GM23338 (cell line): Measurements from ENCODE around the gene B4GALT5. TPM values are rescaled to one million over a fixed set of nuclear protein-coding genes. Genes with fewer than 3 reads are reported as not detected.
A peak's percentile ranks its signal among the peaks of the same experiment; 100 is the strongest.

Experiments used
- ATAC-seq: fragments of 200-7000 bp; cut with Tn5 transposase; 3 replicates; pipeline ENCODE4 v1.9.1; 2020
- DNase-seq: peaks from one replicate; pipeline ENCODE4 v3.0.0-alpha.2; 2015; ENCODE audit warnings: low spot score
- H2AFZ ChIP-seq: fragments of 200-600 bp; sonication (generic); 2 replicates; pipeline ENCODE4 v1.8.0; 2016; ENCODE audit warnings: antibody characterized with exemption, mild to moderate bottlenecking, moderate library complexity
- H3F3A ChIP-seq: fragments of 200-600 bp; sonication (generic); replicated peaks from 2 replicates; pipeline ENCODE4 v1.8.0; 2017; ENCODE audit warnings: antibody characterized with exemption, mixed run types, low read depth
- H3K27ac ChIP-seq: fragments of 200-600 bp; sonication (generic); 2 replicates; pipeline ENCODE4 v1.6.1; 2016; ENCODE audit warnings: low read depth
- H3K27me3 ChIP-seq: fragments of 200-600 bp; sonication (generic); 2 replicates; pipeline ENCODE4 v1.8.0; 2016; ENCODE audit warnings: mild to moderate bottlenecking, mixed run types, moderate library complexity; ENCODE audit not compliant: insufficient read depth
- H3K36me3 ChIP-seq: fragments of 200-600 bp; sonication (generic); 2 replicates; pipeline ENCODE4 v1.8.0; 2016; ENCODE audit warnings: mild to moderate bottlenecking; ENCODE audit not compliant: insufficient read depth
- H3K4me1 ChIP-seq: fragments of 200-600 bp; sonication (generic); 2 replicates; pipeline ENCODE4 v1.8.0; 2016; ENCODE audit warnings: mild to moderate bottlenecking, moderate library complexity; ENCODE audit not compliant: insufficient read depth
- H3K4me2 ChIP-seq: fragments of 200-600 bp; sonication (generic); 2 replicates; pipeline ENCODE4 v1.7.1; 2017; ENCODE audit warnings: mixed run types
- H3K4me3 ChIP-seq: fragments of 200-600 bp; sonication (generic); 2 replicates; pipeline ENCODE4 v1.6.1; 2016; ENCODE audit warnings: mixed run types
- H3K79me2 ChIP-seq: fragments of 200-600 bp; sonication (generic); replicated peaks from 2 replicates; pipeline ENCODE4 v1.8.0; 2017; ENCODE audit warnings: mild to moderate bottlenecking; ENCODE audit not compliant: insufficient read depth
- H3K9me2 ChIP-seq: fragments of 200-600 bp; sonication (generic); 2 replicates; pipeline ENCODE4 v1.8.0; 2017; ENCODE audit not compliant: insufficient read depth
- H4K20me1 ChIP-seq: fragments of 200-600 bp; sonication (generic); replicated peaks from 2 replicates; pipeline ENCODE4 v1.8.0; 2017; ENCODE audit warnings: mild to moderate bottlenecking; ENCODE audit not compliant: insufficient read depth
- H3K27ac Mint-ChIP-seq: 2 replicates; pipeline ENCODE4 v1.8.0; 2020; ENCODE audit warnings: inconsistent platforms, mild to moderate bottlenecking, moderate library complexity, mixed read lengths
- H3K27me3 Mint-ChIP-seq: 3 replicates; pipeline ENCODE4 v1.8.0; 2022; ENCODE audit warnings: low read depth, mild to moderate bottlenecking, moderate library complexity, mixed read lengths, inconsistent platforms; ENCODE audit not compliant: insufficient read depth, poor library complexity
- H3K36me3 Mint-ChIP-seq: 3 replicates; pipeline ENCODE4 v1.8.0; 2021; ENCODE audit warnings: low read depth, mild to moderate bottlenecking, inconsistent platforms, moderate library complexity, mixed read lengths
- H3K4me1 Mint-ChIP-seq: 3 replicates; pipeline ENCODE4 v1.8.0; 2020; ENCODE audit warnings: mild to moderate bottlenecking, inconsistent platforms, mixed read lengths
- H3K4me3 Mint-ChIP-seq: 3 replicates; pipeline ENCODE4 v1.8.0; 2021; ENCODE audit warnings: moderate library complexity, mild to moderate bottlenecking, inconsistent platforms, mixed read lengths
- H3K9me3 Mint-ChIP-seq: 3 replicates; pipeline ENCODE4 v1.8.0; 2020; ENCODE audit warnings: moderate library complexity, mild to moderate bottlenecking, inconsistent platforms, mixed read lengths
- EZH2 ChIP-seq: fragments of 200-600 bp; sonication (generic); IDR thresholded peaks from one replicate; pipeline ENCODE4 v1.8.0; 2017; ENCODE audit warnings: antibody characterized with exemption, mild to moderate bottlenecking, low read depth; ENCODE audit not compliant: unreplicated experiment
- NANOG ChIP-seq: IDR thresholded peaks from 2 replicates; pipeline ENCODE4 v1.6.1; 2016; ENCODE audit warnings: antibody characterized with exemption, borderline replicate concordance
- REST ChIP-seq: IDR thresholded peaks from one replicate; pipeline ENCODE4 v1.6.1; 2018; ENCODE audit warnings: antibody characterized with exemption; ENCODE audit not compliant: unreplicated experiment
- ZNF331 ChIP-seq: fragments of 250-450 bp; sonication (Bioruptor Pico); IDR thresholded peaks from 2 replicates; pipeline ENCODE4 v1.5.0; 2020; ENCODE audit warnings: low read depth, mild to moderate bottlenecking, moderate library complexity
- polyA plus RNA-seq: library from polyadenylated mRNA; unstranded; fragments of >200 nt; fragmentation: Nextera tagmentation; extraction: Ambion mirVana; gene quantifications from 2 replicates; pipeline ENCODE4 v1.2.1, GENCODE V29; 2016
- total RNA-seq: library from RNA; depleted of rRNA; stranded (reverse); fragments of >200 nt; shearing (Covaris generic); gene quantifications from 2 replicates; pipeline ENCODE4 v1.2.3, GENCODE V29; 2014
- TF ChIP-seq, protein P1 (sequence below): IDR thresholded peaks from 2 replicates; pipeline ENCODE4 v1.6.1; 2016; ENCODE audit warnings: antibody characterized with exemption
- TF ChIP-seq, protein P2 (sequence below): fragments of 250-450 bp; sonication (Bioruptor Pico); IDR thresholded peaks from 2 replicates; pipeline ENCODE4 v1.5.0; 2020; ENCODE audit warnings: mild to moderate bottlenecking, moderate library complexity

The B4GALT5 gene
- total and polyA plus RNA-seq, 2 experiments from 2014 or later: 19.1 to 50.3 TPM

DNA sequence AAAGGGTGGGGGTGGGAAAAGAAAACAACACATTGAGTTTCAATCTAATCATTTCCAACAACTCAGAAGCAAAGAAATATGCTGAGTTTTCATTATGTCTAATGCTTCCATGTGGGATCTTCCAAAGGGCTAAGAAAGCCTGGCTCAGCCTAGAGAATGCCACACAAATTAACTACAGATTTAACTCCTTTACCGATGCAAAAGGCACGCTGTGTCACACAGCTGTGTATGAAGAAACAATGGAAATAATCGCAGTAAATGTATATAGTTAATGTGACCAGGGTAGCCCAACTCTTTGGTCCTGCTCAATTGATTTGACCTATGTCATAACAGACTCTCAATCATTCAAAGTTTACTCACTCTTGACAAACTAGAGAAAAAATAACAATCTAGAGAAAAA, 17.8 kb downstream of the B4GALT5 start:
- no peaks in the 10 kb centered on the region for H3K36me3 ChIP-seq
- H3K36me3 Mint-ChIP-seq: no peaks in the 10 kb centered on the region
- H4K20me1 ChIP-seq: peaks cover 69% of the 10 kb centered on the region
- H3K4me2 ChIP-seq: no peak overlapping the region; the same call in 1 of the 2 replicates
- H3K9me3 Mint-ChIP-seq: no peaks in the 10 kb centered on the region
- peaks cover 58% of the 10 kb centered on the region for H3K4me1 ChIP-seq
- H3K27me3 ChIP-seq: no peaks in the 10 kb centered on the region
- ATAC-seq: no peak
- no peaks in the 10 kb centered on the region for H3K9me2 ChIP-seq
- H3K27me3 Mint-ChIP-seq: peaks cover 6% of the 10 kb centered on the region
- 0 out of 2 replicates have a peak, but pooled peaks cover 3% of the 10 kb centered on the region for H3F3A ChIP-seq
- no peak overlapping the region for H3K4me3 Mint-ChIP-seq
- H3K4me3 ChIP-seq: no peak overlapping the region
- H3K79me2 ChIP-seq: peaks cover 100% of the 10 kb centered on the region
- peaks cover 84% of the 10 kb centered on the region for H3K4me1 Mint-ChIP-seq
- peak overlapping the region; percentile 88; the same call in 1 of the 2 replicates for H3K27ac ChIP-seq
- TF ChIP-seq, protein P1, sequence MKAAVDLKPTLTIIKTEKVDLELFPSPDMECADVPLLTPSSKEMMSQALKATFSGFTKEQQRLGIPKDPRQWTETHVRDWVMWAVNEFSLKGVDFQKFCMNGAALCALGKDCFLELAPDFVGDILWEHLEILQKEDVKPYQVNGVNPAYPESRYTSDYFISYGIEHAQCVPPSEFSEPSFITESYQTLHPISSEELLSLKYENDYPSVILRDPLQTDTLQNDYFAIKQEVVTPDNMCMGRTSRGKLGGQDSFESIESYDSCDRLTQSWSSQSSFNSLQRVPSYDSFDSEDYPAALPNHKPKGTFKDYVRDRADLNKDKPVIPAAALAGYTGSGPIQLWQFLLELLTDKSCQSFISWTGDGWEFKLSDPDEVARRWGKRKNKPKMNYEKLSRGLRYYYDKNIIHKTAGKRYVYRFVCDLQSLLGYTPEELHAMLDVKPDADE: no peak
- TF ChIP-seq REST: no peak
- TF ChIP-seq, protein P2, sequence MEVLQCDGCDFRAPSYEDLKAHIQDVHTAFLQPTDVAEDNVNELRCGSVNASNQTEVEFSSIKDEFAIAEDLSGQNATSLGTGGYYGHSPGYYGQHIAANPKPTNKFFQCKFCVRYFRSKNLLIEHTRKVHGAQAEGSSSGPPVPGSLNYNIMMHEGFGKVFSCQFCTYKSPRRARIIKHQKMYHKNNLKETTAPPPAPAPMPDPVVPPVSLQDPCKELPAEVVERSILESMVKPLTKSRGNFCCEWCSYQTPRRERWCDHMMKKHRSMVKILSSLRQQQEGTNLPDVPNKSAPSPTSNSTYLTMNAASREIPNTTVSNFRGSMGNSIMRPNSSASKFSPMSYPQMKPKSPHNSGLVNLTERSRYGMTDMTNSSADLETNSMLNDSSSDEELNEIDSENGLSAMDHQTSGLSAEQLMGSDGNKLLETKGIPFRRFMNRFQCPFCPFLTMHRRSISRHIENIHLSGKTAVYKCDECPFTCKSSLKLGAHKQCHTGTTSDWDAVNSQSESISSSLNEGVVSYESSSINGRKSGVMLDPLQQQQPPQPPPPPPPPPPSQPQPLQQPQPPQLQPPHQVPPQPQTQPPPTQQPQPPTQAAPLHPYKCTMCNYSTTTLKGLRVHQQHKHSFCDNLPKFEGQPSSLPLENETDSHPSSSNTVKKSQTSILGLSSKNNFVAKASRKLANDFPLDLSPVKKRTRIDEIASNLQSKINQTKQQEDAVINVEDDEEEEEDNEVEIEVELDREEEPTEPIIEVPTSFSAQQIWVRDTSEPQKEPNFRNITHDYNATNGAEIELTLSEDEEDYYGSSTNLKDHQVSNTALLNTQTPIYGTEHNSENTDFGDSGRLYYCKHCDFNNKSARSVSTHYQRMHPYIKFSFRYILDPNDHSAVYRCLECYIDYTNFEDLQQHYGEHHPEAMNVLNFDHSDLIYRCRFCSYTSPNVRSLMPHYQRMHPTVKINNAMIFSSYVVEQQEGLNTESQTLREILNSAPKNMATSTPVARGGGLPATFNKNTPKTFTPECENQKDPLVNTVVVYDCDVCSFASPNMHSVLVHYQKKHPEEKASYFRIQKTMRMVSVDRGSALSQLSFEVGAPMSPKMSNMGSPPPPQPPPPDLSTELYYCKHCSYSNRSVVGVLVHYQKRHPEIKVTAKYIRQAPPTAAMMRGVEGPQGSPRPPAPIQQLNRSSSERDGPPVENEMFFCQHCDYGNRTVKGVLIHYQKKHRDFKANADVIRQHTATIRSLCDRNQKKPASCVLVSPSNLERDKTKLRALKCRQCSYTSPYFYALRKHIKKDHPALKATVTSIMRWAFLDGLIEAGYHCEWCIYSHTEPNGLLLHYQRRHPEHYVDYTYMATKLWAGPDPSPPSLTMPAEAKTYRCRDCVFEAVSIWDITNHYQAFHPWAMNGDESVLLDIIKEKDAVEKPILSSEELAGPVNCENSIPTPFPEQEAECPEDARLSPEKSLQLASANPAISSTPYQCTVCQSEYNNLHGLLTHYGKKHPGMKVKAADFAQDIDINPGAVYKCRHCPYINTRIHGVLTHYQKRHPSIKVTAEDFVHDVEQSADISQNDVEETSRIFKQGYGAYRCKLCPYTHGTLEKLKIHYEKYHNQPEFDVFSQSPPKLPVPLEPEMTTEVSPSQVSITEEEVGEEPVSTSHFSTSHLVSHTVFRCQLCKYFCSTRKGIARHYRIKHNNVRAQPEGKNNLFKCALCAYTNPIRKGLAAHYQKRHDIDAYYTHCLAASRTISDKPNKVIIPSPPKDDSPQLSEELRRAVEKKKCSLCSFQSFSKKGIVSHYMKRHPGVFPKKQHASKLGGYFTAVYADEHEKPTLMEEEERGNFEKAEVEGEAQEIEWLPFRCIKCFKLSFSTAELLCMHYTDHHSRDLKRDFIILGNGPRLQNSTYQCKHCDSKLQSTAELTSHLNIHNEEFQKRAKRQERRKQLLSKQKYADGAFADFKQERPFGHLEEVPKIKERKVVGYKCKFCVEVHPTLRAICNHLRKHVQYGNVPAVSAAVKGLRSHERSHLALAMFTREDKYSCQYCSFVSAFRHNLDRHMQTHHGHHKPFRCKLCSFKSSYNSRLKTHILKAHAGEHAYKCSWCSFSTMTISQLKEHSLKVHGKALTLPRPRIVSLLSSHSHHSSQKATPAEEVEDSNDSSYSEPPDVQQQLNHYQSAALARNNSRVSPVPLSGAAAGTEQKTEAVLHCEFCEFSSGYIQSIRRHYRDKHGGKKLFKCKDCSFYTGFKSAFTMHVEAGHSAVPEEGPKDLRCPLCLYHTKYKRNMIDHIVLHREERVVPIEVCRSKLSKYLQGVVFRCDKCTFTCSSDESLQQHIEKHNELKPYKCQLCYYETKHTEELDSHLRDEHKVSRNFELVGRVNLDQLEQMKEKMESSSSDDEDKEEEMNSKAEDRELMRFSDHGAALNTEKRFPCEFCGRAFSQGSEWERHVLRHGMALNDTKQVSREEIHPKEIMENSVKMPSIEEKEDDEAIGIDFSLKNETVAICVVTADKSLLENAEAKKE (CRISPR knock-in tag): no peak
- no peak for TF ChIP-seq EZH2
- TF ChIP-seq ZNF331 (CRISPR knock-in tag): no peak
- TF ChIP-seq NANOG: no peak
- DNase-seq: no peak
- no peak overlapping the region; the same call in 1 of the 2 replicates for H3K27ac Mint-ChIP-seq
- H2AFZ ChIP-seq: no peak overlapping the region
